ENCODE data around the gene NGLY1. TPM values are rescaled to one million over a fixed set of nuclear protein-coding genes. Genes with fewer than 3 reads are reported as not detected.

Gene NGLY1
- total and polyA plus RNA-seq, 10 of the 15 experiments (the other 5 are each of a cell fraction or from before 2014, with no cell fraction given) = 29.8 to 73.5 (median 47.0) TPM

DNA sequence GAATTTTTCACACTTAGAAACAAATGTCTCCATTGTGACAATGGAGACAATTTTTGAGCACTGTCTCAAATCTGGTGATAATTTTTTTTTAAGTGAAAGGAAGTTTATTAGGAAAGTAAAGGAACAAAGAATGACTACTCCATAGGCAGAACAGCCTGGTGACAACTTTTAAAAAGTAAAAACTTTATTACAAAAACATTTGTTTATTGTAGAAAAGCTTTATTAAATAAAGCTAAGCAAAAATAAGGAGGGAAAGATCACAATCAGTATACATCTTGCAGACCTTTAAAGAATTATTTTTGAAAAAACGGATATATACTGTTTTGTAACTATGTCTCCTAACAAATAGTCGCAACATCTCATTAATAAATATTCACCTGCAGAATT is 6.0 kb upstream of the NGLY1 start:
- Histone ChIP-seq H3K4me3 (peak overlapping the region; percentile 78), H3K36me3 (ENCODE audit: control insufficient read depth in 2 of 2, insufficient read depth in 2 of 2, low read length in 1 of 2) (peaks cover 0 to 3% of the 10 kb centered on the region in 2 experiments; a peak in 1 of 4 replicates), H3K27ac (ENCODE audit: control insufficient read depth, insufficient read depth) (peak overlapping the region; percentile 84), H3K9ac (ENCODE audit: control insufficient read depth, insufficient read depth, low read length) (peak overlapping the region; percentile 70), H4K20me1 (ENCODE audit: control insufficient read depth, insufficient read depth) (no peaks in the 10 kb centered on the region), H3K4me2 (ENCODE audit: control insufficient read depth, insufficient read depth) (peak overlapping the region; percentile 84), H3K27me3 (replicated peaks in 1 of 2; ENCODE audit: control insufficient read depth in 2 of 2, insufficient read depth in 2 of 2, low read length in 1 of 2) (no peaks in the 10 kb centered on the region), H3K4me1 (ENCODE audit: control insufficient read depth, insufficient read depth, low read length) (peaks cover 4% of the 10 kb centered on the region; the same call in 1 of the 2 replicates), H3K9me3 (replicated peaks; ENCODE audit: control insufficient read depth, insufficient read depth, low read length) (no peaks in the 10 kb centered on the region), H3K79me2 (ENCODE audit: control insufficient read depth, insufficient read depth, low read length) (peaks cover 36% of the 10 kb centered on the region), H2AFZ (ENCODE audit: control insufficient read depth, low read depth, low read length) (peak overlapping the region; percentile 78)
- no peak for FAIRE-seq
- TSS peak; percentile 94 for BruUV-seq (replicated peaks)
- RAD21 ChIA-PET (ENCODE audit: unreplicated experiment) = interaction anchor here (0.9 to 2.3 kb wide), 7 partner anchors 9 to 129 kb away, joined by 3 to 6 read pairs (median 3); no protein-coding TSS in a partner anchor
- in situ Hi-C loops (cut with MboI) = loop anchor here (25.0 kb wide), 1 partner anchor 1852 kb away; the partner anchor contains the start of gene NR1D2
- CTCF ChIA-PET = interaction anchor here (1.3 to 2.1 kb wide), 3 partner anchors 64 to 142 kb away, joined by 3 to 9 read pairs (median 7); no protein-coding TSS in a partner anchor
- TF ChIP-seq, protein P1, sequence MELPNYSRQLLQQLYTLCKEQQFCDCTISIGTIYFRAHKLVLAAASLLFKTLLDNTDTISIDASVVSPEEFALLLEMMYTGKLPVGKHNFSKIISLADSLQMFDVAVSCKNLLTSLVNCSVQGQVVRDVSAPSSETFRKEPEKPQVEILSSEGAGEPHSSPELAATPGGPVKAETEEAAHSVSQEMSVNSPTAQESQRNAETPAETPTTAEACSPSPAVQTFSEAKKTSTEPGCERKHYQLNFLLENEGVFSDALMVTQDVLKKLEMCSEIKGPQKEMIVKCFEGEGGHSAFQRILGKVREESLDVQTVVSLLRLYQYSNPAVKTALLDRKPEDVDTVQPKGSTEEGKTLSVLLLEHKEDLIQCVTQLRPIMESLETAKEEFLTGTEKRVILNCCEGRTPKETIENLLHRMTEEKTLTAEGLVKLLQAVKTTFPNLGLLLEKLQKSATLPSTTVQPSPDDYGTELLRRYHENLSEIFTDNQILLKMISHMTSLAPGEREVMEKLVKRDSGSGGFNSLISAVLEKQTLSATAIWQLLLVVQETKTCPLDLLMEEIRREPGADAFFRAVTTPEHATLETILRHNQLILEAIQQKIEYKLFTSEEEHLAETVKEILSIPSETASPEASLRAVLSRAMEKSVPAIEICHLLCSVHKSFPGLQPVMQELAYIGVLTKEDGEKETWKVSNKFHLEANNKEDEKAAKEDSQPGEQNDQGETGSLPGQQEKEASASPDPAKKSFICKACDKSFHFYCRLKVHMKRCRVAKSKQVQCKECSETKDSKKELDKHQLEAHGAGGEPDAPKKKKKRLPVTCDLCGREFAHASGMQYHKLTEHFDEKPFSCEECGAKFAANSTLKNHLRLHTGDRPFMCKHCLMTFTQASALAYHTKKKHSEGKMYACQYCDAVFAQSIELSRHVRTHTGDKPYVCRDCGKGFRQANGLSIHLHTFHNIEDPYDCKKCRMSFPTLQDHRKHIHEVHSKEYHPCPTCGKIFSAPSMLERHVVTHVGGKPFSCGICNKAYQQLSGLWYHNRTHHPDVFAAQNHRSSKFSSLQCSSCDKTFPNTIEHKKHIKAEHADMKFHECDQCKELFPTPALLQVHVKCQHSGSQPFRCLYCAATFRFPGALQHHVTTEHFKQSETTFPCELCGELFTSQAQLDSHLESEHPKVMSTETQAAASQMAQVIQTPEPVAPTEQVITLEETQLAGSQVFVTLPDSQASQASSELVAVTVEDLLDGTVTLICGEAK (IDR thresholded peaks at IDR 0.05; ENCODE audit: borderline replicate concordance) = peak; percentile 59; the same call in 1 of the 2 replicates
- TF ChIP-seq NFIC (IDR thresholded peaks at IDR 0.05; ENCODE audit: low read depth, low read length) = no peak
- no peak for TF ChIP-seq POLR2AphosphoS2 (IDR thresholded peaks at IDR 0.05; ENCODE audit: low read depth, low read length)
- TF ChIP-seq EZH2 (IDR thresholded peaks at IDR 0.05; ENCODE audit: borderline replicate concordance, control insufficient read depth, low read depth, low read length) = no peak
- POLR2A ChIA-PET = interaction anchor here (0.6 to 1.8 kb wide), 12 partner anchors 9 to 149 kb away, joined by 3 to 8 read pairs (median 4); no protein-coding TSS in a partner anchor
- DNase-seq (ENCODE audit: low read depth, low spot score) = no peak
- 2% methylated on average over 2 of the region's 2 CpGs for WGBS (ENCODE audit: insufficient coverage, insufficient replicate concordance, low lambda C conversion rate, missing lambda C conversion rate)
- intact Hi-C loops (cut with micrococcal nuclease; ENCODE audit: unreplicated experiment) = no loop called here
- ATAC-seq = no peak
- SMC1A ChIA-PET (ENCODE audit: uncharacterized antibody, unreplicated experiment) = interaction anchor here (0.5 to 4.3 kb wide), 16 partner anchors 9 to 141 kb away, joined by 3 to 23 read pairs (median 5); no protein-coding TSS in a partner anchor

Data from GM12878 (cell line).